HepG2 (cell line): Measurements from ENCODE around the gene FER1L5. TPM values are rescaled to one million over a fixed set of nuclear protein-coding genes. Genes with fewer than 3 reads are reported as not detected.

Experiments used
- CREB3 ChIP-seq: sonication (generic); formaldehyde crosslinking; IDR thresholded peaks from 2 replicates; pipeline ENCODE4 v1.5.0; 2020; ENCODE audit warnings: missing genetic modification reagents
- ELF1 ChIP-seq: sonication (generic); formaldehyde crosslinking; IDR thresholded peaks from 2 replicates; pipeline ENCODE4 v1.4.0; 2020; ENCODE audit warnings: missing genetic modification reagents
- FOXO1 ChIP-seq: sonication (generic); formaldehyde crosslinking; IDR thresholded peaks from 2 replicates; pipeline ENCODE4 v1.4.0; 2020; ENCODE audit warnings: missing genetic modification reagents
- HDAC6 ChIP-seq: fragments of 200-600 bp; sonication (generic); IDR thresholded peaks from 2 replicates; pipeline ENCODE4 v1.7.0; 2017; ENCODE audit warnings: mild to moderate bottlenecking, antibody characterized with exemption, low read length, low read depth
- HMGXB3 ChIP-seq: sonication (generic); formaldehyde crosslinking; IDR thresholded peaks from 2 replicates; pipeline ENCODE4 v1.4.0; 2020; ENCODE audit warnings: missing genetic modification reagents, borderline replicate concordance
- JARID2 ChIP-seq: sonication (generic); formaldehyde crosslinking; IDR thresholded peaks from 2 replicates; pipeline ENCODE4 v1.8.1; 2023; ENCODE audit warnings: missing genetic modification reagents, inconsistent platforms; ENCODE audit not compliant: insufficient replicate concordance
- KLF13 ChIP-seq: sonication (generic); formaldehyde crosslinking; IDR thresholded peaks from 2 replicates; pipeline ENCODE4 v1.4.0; 2020; ENCODE audit warnings: mild to moderate bottlenecking, missing genetic modification reagents
- MYPOP ChIP-seq: sonication (generic); formaldehyde crosslinking; IDR thresholded peaks from 2 replicates; pipeline ENCODE4 v1.8.1; 2023; ENCODE audit warnings: mild to moderate bottlenecking, moderate library complexity, missing genetic modification reagents
- NFYC ChIP-seq: IDR thresholded peaks from 2 replicates; pipeline ENCODE4 v1.6.1; 2016; ENCODE audit warnings: missing genetic modification reagents, missing compliant biosample characterization
- PHF20 ChIP-seq: sonication (generic); formaldehyde crosslinking; IDR thresholded peaks from 2 replicates; pipeline ENCODE4 v1.5.0; 2020; ENCODE audit warnings: mild to moderate bottlenecking, missing genetic modification reagents
- SMYD3 ChIP-seq: sonication (generic); formaldehyde crosslinking; IDR thresholded peaks from 2 replicates; pipeline ENCODE4 v1.8.1; 2023; ENCODE audit warnings: mild to moderate bottlenecking, missing genetic modification reagents
- THYN1 ChIP-seq: sonication (generic); formaldehyde crosslinking; IDR thresholded peaks from 2 replicates; pipeline ENCODE4 v1.8.1; 2023; ENCODE audit warnings: low read depth, mild to moderate bottlenecking, moderate library complexity, missing genetic modification reagents, borderline replicate concordance
- TIGD3 ChIP-seq: sonication (generic); formaldehyde crosslinking; IDR thresholded peaks from 2 replicates; pipeline ENCODE4 v1.5.1; 2020; ENCODE audit warnings: mild to moderate bottlenecking, missing genetic modification reagents, borderline replicate concordance
- YY1 ChIP-seq: IDR thresholded peaks from 2 replicates; pipeline ENCODE4 v1.6.1; 2011; ENCODE audit warnings: low read length, low read depth, moderate library complexity, mild to moderate bottlenecking; ENCODE audit not compliant: insufficient read depth, insufficient replicate concordance
- ZBTB3 ChIP-seq: sonication (generic); formaldehyde crosslinking; IDR thresholded peaks from 2 replicates; pipeline ENCODE4 v1.4.0; 2020; ENCODE audit warnings: low read depth, mild to moderate bottlenecking, moderate library complexity, missing genetic modification reagents, borderline replicate concordance
- ZIK1 ChIP-seq: sonication (generic); formaldehyde crosslinking; IDR thresholded peaks from 2 replicates; pipeline ENCODE4 v1.5.0; 2020; ENCODE audit warnings: mild to moderate bottlenecking, low read depth, missing genetic modification reagents, borderline replicate concordance
- ZNF225 ChIP-seq: sonication (generic); formaldehyde crosslinking; IDR thresholded peaks from 2 replicates; pipeline ENCODE4 v1.4.0; 2020; ENCODE audit warnings: mild to moderate bottlenecking, missing genetic modification reagents
- ZNF749 ChIP-seq: sonication (generic); formaldehyde crosslinking; IDR thresholded peaks from 2 replicates; pipeline ENCODE4 v1.8.0; 2022; ENCODE audit warnings: mild to moderate bottlenecking, missing genetic modification reagents, moderate library complexity, borderline replicate concordance
- ZNF766 ChIP-seq: sonication (generic); formaldehyde crosslinking; IDR thresholded peaks from 2 replicates; pipeline ENCODE4 v1.5.0; 2020; ENCODE audit warnings: missing genetic modification reagents, borderline replicate concordance
- ZSCAN21 ChIP-seq: sonication (generic); formaldehyde crosslinking; IDR thresholded peaks from 2 replicates; pipeline ENCODE4 v1.8.0; 2022; ENCODE audit warnings: mild to moderate bottlenecking, missing genetic modification reagents, moderate library complexity, borderline replicate concordance
- polyA plus RNA-seq, 8 experiments: library from polyadenylated mRNA; depleted of rRNA in 3 of 8; stranded (reverse) in 7 of 8; unstranded in 1 of 8; fragments of >200 nt; fragmentation: Illumina TruSeq in 4 of 8; extraction: Trizol in 4 of 8; gene quantifications; 2 replicates each; pipeline versions ENCODE4 v1.2.1 to v1.2.3, GENCODE V29; 2011 to 2016; ENCODE audit warnings: low read depth in 4 of 8, missing spikeins in 1 of 8, mixed read lengths in 1 of 8; ENCODE audit not compliant: insufficient read depth in 1 of 8
- total RNA-seq, 5 experiments: library from RNA; depleted of rRNA; stranded (reverse); fragments of >200 nt; fragmentation: Illumina TruSeq; extraction: Trizol; gene quantifications; 2 replicates each; pipeline ENCODE4 v1.2.3, GENCODE V29; 2016; ENCODE audit warnings: low read depth in 1 of 5

Gene FER1L5
- total and polyA plus RNA-seq, 2 of the 13 experiments (the other 11 are each of a cell fraction or from before 2014, with no cell fraction given): 0.02 to 0.08 TPM

- no peak; the same call in 1 of the 2 replicates for TF ChIP-seq MYPOP (CRISPR knock-in tag)
- no peak for TF ChIP-seq SMYD3 (CRISPR knock-in tag)
- TF ChIP-seq THYN1 (CRISPR knock-in tag): no peak
- peak; percentile 89; the same call in 1 of the 2 replicates for TF ChIP-seq KLF13
- peak; percentile 91; the same call in 1 of the 2 replicates for TF ChIP-seq ZSCAN21
- no peak for TF ChIP-seq JARID2 (CRISPR knock-in tag)
- no peak for TF ChIP-seq ZBTB3 (CRISPR knock-in tag)
- no peak for TF ChIP-seq PHF20
- peak; percentile 77; the same call in 1 of the 2 replicates for TF ChIP-seq ZNF749 (CRISPR knock-in tag)
- TF ChIP-seq HMGXB3 (CRISPR knock-in tag): 0 out of 2 replicates have a peak, but pooled peaks have one; percentile 50
- TF ChIP-seq FOXO1 (CRISPR knock-in tag): peak; percentile 32; the same call in 1 of the 2 replicates
- no peak for TF ChIP-seq CREB3 (CRISPR knock-in tag)
- no peak for TF ChIP-seq ZNF766 (CRISPR knock-in tag)
- TF ChIP-seq NFYC (CRISPR knock-in tag): no peak
- TF ChIP-seq ELF1 (CRISPR knock-in tag): peak; percentile 37
- no peak for TF ChIP-seq ZIK1 (CRISPR knock-in tag)
- TF ChIP-seq TIGD3: no peak
- TF ChIP-seq ZNF225 (CRISPR knock-in tag): peak; percentile 92; the same call in 1 of the 2 replicates
- TF ChIP-seq HDAC6: no peak
- peak; percentile 32 for TF ChIP-seq YY1
These were observed 43.3 kb downstream of the FER1L5 start (continued) for GRCh38 chr2:96685577-96686459.
